Right renal pelvis (tissue), 4 donors: ENCODE results near the gene PDCD6IP. TPM values are rescaled to one million over a fixed set of nuclear protein-coding genes. Genes with fewer than 3 reads are reported as not detected.
"Not testable (repeated sequence)": the region's sequence is repeated elsewhere in the genome, so short reads cannot be mapped to it uniquely, and the experiment has no call there.

ENCODE experiments used
- DNase-seq, 4 donors: peaks; one replicate each; pipeline ENCODE4 v3.0.0-alpha.2; 2013; ENCODE audit warnings: low read depth in 4 of 4, low spot score in 3 of 4, missing footprints in 1 of 4
- polyA plus RNA-seq, 4 donors: library from polyadenylated mRNA; unstranded; fragments of 120-200 nt; gene quantifications; one replicate each; pipeline ENCODE4 v1.2.1, GENCODE V29; 2013; ENCODE audit not compliant: insufficient read length in 4 of 4

The PDCD6IP gene
- 100 to 1,000 TPM; 147 to 164 (median 160) TPM for polyA plus RNA-seq

GRCh38 chr3:33798418-33799201 is at the start of gene PDCD6IP:
Gene PDCD6IP, plus strand, starts transcription at chr3:33798630. Its CDS starts 99 bp downstream, at chr3:33798729.
- DNase-seq, result peak; percentile 81 to 91 (median 82)

GRCh38 chr3:33749546-33750210 is 48.8 kb upstream of the PDCD6IP start:
- no peak for DNase-seq

GRCh38 chr3:33750211-33750548 is 48.2 kb upstream of the PDCD6IP start:
- DNase-seq, result no peak

GRCh38 chr3:33751336-33751735 is 47.1 kb upstream of the PDCD6IP start:
- DNase-seq, result no peak

- not testable (repeated sequence) for DNase-seq
Measured at GRCh38 chr3:33754391-33754790, 44.0 kb upstream of the PDCD6IP start.

- DNase-seq, result no peak
Measured at GRCh38 chr3:33758281-33758680, 40.1 kb upstream of the PDCD6IP start.

- DNase-seq, result no peak
Measured at GRCh38 chr3:33758864-33759263, 39.6 kb upstream of the PDCD6IP start.

GRCh38 chr3:33768578-33769330 is 29.7 kb upstream of the PDCD6IP start:
- no peak for DNase-seq

- DNase-seq, result no peak
Measured at GRCh38 chr3:33773637-33774036, 24.8 kb upstream of the PDCD6IP start.

GRCh38 chr3:33775363-33775762 is 23.1 kb upstream of the PDCD6IP start:
- DNase-seq, result no peak

- DNase-seq, result no peak
Measured at GRCh38 chr3:33777996-33778395, 20.4 kb upstream of the PDCD6IP start.

GRCh38 chr3:33779751-33780150 is 18.7 kb upstream of the PDCD6IP start:
- no peak for DNase-seq

- not testable (repeated sequence) for DNase-seq
Measured at GRCh38 chr3:33781413-33781812, 17.0 kb upstream of the PDCD6IP start.

GRCh38 chr3:33786565-33787327 is 11.7 kb upstream of the PDCD6IP start:
- DNase-seq, result no peak

- peak in 3 of 4 donors; percentile 40 to 47 (median 43) for DNase-seq
Measured at GRCh38 chr3:33787328-33788009, 11.0 kb upstream of the PDCD6IP start.

GRCh38 chr3:33789183-33789954 is 9.1 kb upstream of the PDCD6IP start:
- DNase-seq, result no peak

GRCh38 chr3:33790091-33790490 is 8.3 kb upstream of the PDCD6IP start:
- no peak for DNase-seq

- DNase-seq, result no peak
Measured at GRCh38 chr3:33791477-33792166, 6.8 kb upstream of the PDCD6IP start.
